Subcutaneous abdominal adipose tissue (tissue), 5 donors: ENCODE results near the gene LPIN1.
A peak's percentile ranks its signal among the peaks of the same experiment; 100 is the strongest.

Experiments used
- H3K27ac ChIP-seq: one replicate; pipeline ENCODE4 v1.7.0; 2013; ENCODE audit warnings: low read depth, mild to moderate bottlenecking, inconsistent platforms, low read length, moderate library complexity
- H3K27me3 ChIP-seq, 5 donors: one replicate each; pipeline ENCODE4 v1.7.0; 2013; ENCODE audit warnings: low read length in 5 of 5, inconsistent platforms in 1 of 5; ENCODE audit not compliant: control insufficient read depth in 5 of 5, insufficient read depth in 4 of 5
- H3K36me3 ChIP-seq, 5 donors: one replicate each; pipeline ENCODE4 v1.7.0; 2013; ENCODE audit warnings: low read length in 5 of 5; ENCODE audit not compliant: control insufficient read depth in 5 of 5, insufficient read depth in 5 of 5
- H3K4me1 ChIP-seq, 5 donors: one replicate each; pipeline ENCODE4 v1.7.0; 2013; ENCODE audit warnings: low read length in 5 of 5, mild to moderate bottlenecking in 3 of 5, moderate library complexity in 1 of 5; ENCODE audit not compliant: control insufficient read depth in 5 of 5, insufficient read depth in 5 of 5
- H3K4me3 ChIP-seq, 5 donors: one replicate each; pipeline ENCODE4 v1.7.0; 2013; ENCODE audit warnings: low read length in 5 of 5, low read depth in 1 of 5
- H3K9ac ChIP-seq, 5 donors: one replicate each; pipeline ENCODE4 v1.7.0; 2013; ENCODE audit warnings: low read length in 5 of 5, mild to moderate bottlenecking in 4 of 5, moderate library complexity in 3 of 5
- H3K9me3 ChIP-seq, 5 donors: one replicate each; pipeline ENCODE4 v1.7.0; 2013; ENCODE audit warnings: low read length in 5 of 5; ENCODE audit not compliant: control insufficient read depth in 5 of 5
- donor health status: healthy.
- donor health status: healthy.
- donor health status: healthy.
- donor health status: healthy.
- donor health status: healthy.

The LPIN1 gene

GRCh38 chr2:11746376-11746806 is at the start of gene LPIN1:
LPIN1 (plus strand) TSS chr2:11746632; CDS start chr2:11765542, 18,910 bp downstream.
- Histone ChIP-seq H3K4me1 (peaks cover 7 to 71% (median 54%) of the 10 kb centered on the region in 5 donors), H3K36me3 (no peaks in the 10 kb centered on the region), H3K27me3 (no peaks in the 10 kb centered on the region), H3K9me3 (no peaks in the 10 kb centered on the region), H3K9ac (peak within 1 kb of the TSS; percentile 28 to 91 (median 86)), H3K4me3 (peak within 1 kb of the TSS; percentile 69 to 86 (median 79)), H3K27ac (peak within 1 kb of the TSS; percentile 93)

- Histone ChIP-seq H3K9me3 (no peaks in the 10 kb centered on the region), H3K36me3 (no peaks in the 10 kb centered on the region), H3K27me3 (no peaks in the 10 kb centered on the region), H3K9ac (peak overlapping the region in 1 of 5 donors; percentile 23), H3K4me3 (no peak overlapping the region), H3K27ac (peak overlapping the region; percentile 86), H3K4me1 (peaks cover 0 to 48% (median 37%) of the 10 kb centered on the region in 5 donors)
Measured at GRCh38 chr2:11696736-11697102, 49.7 kb upstream of the LPIN1 start.

- Histone ChIP-seq H3K9ac (no peak overlapping the region), H3K9me3 (no peaks in the 10 kb centered on the region), H3K4me1 (peaks cover 0 to 46% (median 33%) of the 10 kb centered on the region in 5 donors), H3K4me3 (no peak overlapping the region), H3K27ac (peak overlapping the region; percentile 86), H3K36me3 (no peaks in the 10 kb centered on the region), H3K27me3 (no peaks in the 10 kb centered on the region)
Measured at GRCh38 chr2:11697103-11697871, 49.1 kb upstream of the LPIN1 start.

DNA sequence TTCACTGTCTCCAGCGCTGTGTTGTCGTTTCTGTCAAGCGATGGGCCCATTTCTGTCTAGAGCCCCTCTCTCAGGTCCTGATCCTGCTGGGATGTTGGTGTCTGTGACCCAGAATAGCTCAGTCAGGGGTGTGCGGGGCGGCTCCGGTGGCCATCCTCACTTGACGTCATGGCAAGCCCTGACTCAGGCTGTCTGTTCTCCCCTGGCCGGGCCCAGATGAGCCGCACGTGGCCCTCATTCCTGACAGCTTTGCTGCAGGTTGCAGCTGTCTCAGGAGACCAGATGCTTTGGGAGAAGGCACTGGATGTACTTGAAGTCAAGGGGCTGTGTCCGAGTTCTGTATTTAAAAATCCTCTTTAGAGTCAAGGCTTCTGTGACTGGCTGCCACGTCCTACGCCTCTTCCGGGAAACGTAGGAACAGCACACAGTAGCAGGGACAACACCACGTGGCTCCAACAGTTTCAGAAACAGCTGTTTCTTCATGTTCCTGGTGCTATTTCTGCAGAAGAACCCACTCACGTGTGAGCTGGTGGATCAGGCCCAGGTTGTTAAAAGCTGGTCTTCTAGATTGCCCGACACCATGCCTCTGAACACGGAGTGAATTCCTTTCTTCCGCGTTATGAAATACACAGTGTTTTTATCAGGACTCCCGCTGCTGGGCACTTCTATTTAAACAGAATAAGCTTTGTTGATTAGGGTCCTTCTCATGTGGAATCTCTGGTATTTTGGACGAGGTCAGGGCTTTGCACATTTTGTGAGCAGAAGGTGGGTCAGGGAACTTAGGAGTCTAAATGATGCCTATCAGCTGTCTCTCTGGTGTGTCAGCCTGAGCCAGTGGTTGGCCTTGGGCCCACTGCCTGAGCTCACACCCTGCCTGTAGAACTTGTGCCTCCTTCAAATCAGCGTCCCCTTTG is 48.2 kb upstream of the LPIN1 start:
- Histone ChIP-seq H3K9ac (peak overlapping the region in 1 of 5 donors; percentile 44), H3K27ac (peak overlapping the region; percentile 86)

DNA sequence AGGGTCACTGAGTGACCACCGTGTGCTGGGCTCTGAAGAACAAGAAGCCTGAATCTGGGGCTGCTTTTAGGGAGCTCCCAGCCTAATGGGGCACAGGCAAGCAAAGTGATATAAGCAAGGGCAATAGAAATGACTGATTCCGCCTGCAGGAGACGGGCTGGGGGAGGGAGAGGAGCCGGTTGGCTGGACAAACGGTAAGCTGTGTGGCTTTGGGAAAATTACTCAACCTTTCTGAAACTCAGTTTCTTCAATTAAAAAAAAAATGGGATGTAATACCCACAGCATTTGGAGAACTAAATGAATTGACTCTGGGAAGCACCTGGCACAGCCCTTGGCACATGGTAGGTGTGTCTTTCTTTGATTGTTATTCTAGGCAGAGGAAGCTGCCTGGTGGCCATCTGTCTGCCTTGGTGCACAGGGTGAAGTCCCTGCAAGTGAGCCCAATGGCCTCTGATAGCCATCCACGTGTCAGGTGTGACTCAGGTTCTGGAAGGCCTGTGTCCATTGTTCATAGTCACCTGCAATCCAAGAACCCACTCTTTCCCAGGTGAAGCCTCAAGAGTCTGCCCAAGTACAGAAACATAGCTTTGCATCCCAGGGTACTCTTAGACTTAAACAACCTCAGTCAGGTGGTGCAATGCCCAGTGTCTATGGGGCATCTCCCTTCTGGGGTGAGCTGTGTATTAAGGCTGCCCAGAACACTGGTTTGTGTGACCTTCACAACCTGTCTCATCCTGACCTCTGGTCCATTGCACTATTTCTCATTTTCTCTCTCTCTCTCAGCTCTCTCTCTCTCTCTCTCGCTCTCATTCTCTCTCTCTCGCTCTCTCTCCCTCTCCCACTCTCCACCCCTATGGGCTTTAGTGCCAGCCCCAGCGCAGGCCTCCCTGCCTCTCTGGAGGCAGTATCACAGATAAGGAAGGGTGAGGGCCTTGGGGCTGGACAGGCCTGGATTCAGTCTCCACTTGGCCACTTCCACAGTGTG is 46.5 kb upstream of the LPIN1 start:
- Histone ChIP-seq H3K9ac (no peak overlapping the region), H3K27me3 (no peaks in the 10 kb centered on the region), H3K27ac (no peak overlapping the region), H3K4me1 (peaks cover 0 to 35% (median 22%) of the 10 kb centered on the region in 5 donors), H3K9me3 (no peaks in the 10 kb centered on the region), H3K36me3 (no peaks in the 10 kb centered on the region), H3K4me3 (no peak overlapping the region)

More for the DNA sequence above, 48.2 kb upstream of the LPIN1 start:
- no peaks in the 10 kb centered on the region for H3K36me3 ChIP-seq
- H3K4me3 ChIP-seq = no peak overlapping the region
- H3K27me3 ChIP-seq = no peaks in the 10 kb centered on the region
- H3K9me3 ChIP-seq = no peaks in the 10 kb centered on the region
- H3K4me1 ChIP-seq = peaks cover 0 to 37% (median 25%) of the 10 kb centered on the region in 5 donors

- no peaks in the 10 kb centered on the region for H3K36me3 ChIP-seq
- H3K4me1 ChIP-seq = peaks cover 0 to 34% (median 22%) of the 10 kb centered on the region in 5 donors
- H3K27me3 ChIP-seq = no peaks in the 10 kb centered on the region
- H3K4me3 ChIP-seq = no peak overlapping the region
- no peak overlapping the region for H3K27ac ChIP-seq
- no peaks in the 10 kb centered on the region for H3K9me3 ChIP-seq
- H3K9ac ChIP-seq = no peak overlapping the region
Measured at GRCh38 chr2:11701206-11701605, 45.2 kb upstream of the LPIN1 start.

DNA sequence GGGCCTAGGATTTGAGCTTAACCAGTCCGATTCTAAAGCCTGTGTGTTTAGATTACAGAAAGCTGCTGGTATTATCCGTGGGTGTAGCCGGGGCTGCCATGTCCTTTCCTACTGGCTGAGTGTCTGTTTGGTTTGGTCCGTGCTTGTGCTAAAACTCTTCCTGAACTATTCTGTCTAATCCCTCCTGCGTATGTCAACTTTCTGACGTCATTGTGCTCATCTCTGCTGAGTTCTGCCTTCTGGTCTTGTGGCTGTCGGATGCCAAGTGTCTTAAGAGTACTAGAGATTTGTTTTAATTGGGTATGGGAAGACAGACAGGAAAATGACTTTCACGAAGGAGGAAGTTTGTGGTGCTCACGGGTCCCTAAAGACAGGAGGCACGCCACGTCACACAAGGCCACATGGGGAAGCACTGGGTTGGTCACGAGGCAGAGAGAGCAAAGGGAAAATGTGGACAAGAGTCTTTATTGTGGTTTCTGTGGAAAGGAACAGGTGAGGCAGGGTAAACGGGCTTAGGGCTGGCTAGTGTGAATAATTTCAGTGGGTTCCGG is 44.6 kb upstream of the LPIN1 start:
- Histone ChIP-seq H3K27me3 (no peaks in the 10 kb centered on the region), H3K4me1 (peaks cover 0 to 27% (median 20%) of the 10 kb centered on the region in 5 donors), H3K9ac (no peak overlapping the region), H3K4me3 (no peak overlapping the region), H3K9me3 (no peaks in the 10 kb centered on the region), H3K36me3 (no peaks in the 10 kb centered on the region), H3K27ac (no peak overlapping the region)

- Histone ChIP-seq H3K4me1 (peaks cover 0 to 17% (median 13%) of the 10 kb centered on the region in 5 donors), H3K27ac (no peak overlapping the region), H3K9ac (no peak overlapping the region), H3K9me3 (no peaks in the 10 kb centered on the region), H3K36me3 (no peaks in the 10 kb centered on the region), H3K27me3 (no peaks in the 10 kb centered on the region), H3K4me3 (no peak overlapping the region)
Measured at GRCh38 chr2:11702946-11703345, 43.5 kb upstream of the LPIN1 start.

- no peak overlapping the region for H3K4me3 ChIP-seq
- peaks cover 0 to 12% (median 11%) of the 10 kb centered on the region in 5 donors for H3K4me1 ChIP-seq
- no peaks in the 10 kb centered on the region for H3K36me3 ChIP-seq
- H3K9me3 ChIP-seq = no peaks in the 10 kb centered on the region
- H3K27me3 ChIP-seq = no peaks in the 10 kb centered on the region
- H3K9ac ChIP-seq = no peak overlapping the region
- H3K27ac ChIP-seq = no peak overlapping the region
Measured at GRCh38 chr2:11703700-11704099, 42.7 kb upstream of the LPIN1 start.
